GM12878 (cell line): Measurements from ENCODE around the gene ZSWIM3. TPM values are rescaled to one million over a fixed set of nuclear protein-coding genes. Genes with fewer than 3 reads are reported as not detected.

ENCODE experiments used
- BCL11A ChIP-seq: IDR thresholded peaks from 2 replicates; pipeline ENCODE4 v1.6.1; 2011; ENCODE audit warnings: low read depth, low read length
- CHD4 ChIP-seq: fragments of 200-600 bp; sonication (generic); IDR thresholded peaks from 2 replicates; pipeline ENCODE4 v1.6.1; 2016; ENCODE audit warnings: mild to moderate bottlenecking
- EED ChIP-seq: sonication (generic); IDR thresholded peaks from 2 replicates; pipeline ENCODE4 v1.6.1; 2016; ENCODE audit warnings: antibody characterized with exemption, low read depth
- HCFC1 ChIP-seq: fragments of 150-350 bp; IDR thresholded peaks from 2 replicates; pipeline ENCODE4 v1.6.1; 2014; ENCODE audit warnings: low read length
- POU2F2 ChIP-seq: IDR thresholded peaks from 3 replicates; pipeline ENCODE4 v1.6.1; 2011; ENCODE audit warnings: low read depth, mild to moderate bottlenecking, low read length, borderline replicate concordance
- SRF ChIP-seq, 2 experiments: IDR thresholded peaks; 2 replicates each; pipeline ENCODE4 v1.6.1; 2011; ENCODE audit warnings: low read depth in 2 of 2, low read length in 2 of 2, mild to moderate bottlenecking in 1 of 2, moderate library complexity in 1 of 2
- TBL1XR1 ChIP-seq: IDR thresholded peaks from 2 replicates; pipeline ENCODE4 v1.6.1; 2012; ENCODE audit warnings: low read depth, low read length, improper control_type of control experiment
- TCF3 ChIP-seq: IDR thresholded peaks from 2 replicates; pipeline ENCODE4 v1.6.1; 2012; ENCODE audit warnings: low read depth, mild to moderate bottlenecking, low read length, borderline replicate concordance; ENCODE audit not compliant: insufficient read depth
- TCF7 ChIP-seq: IDR thresholded peaks from 2 replicates; pipeline ENCODE4 v1.6.1; 2014; ENCODE audit warnings: antibody characterized with exemption, borderline replicate concordance
- ZBTB11 ChIP-seq: fragments of 450-650 bp; formaldehyde crosslinking; IDR thresholded peaks from 2 replicates; pipeline ENCODE4 v1.5.0; 2022; ENCODE audit warnings: mild to moderate bottlenecking, missing genetic modification characterization
- ZBTB40 ChIP-seq: fragments of 450-650 bp; IDR thresholded peaks from 2 replicates; pipeline ENCODE4 v1.6.1; 2016; ENCODE audit warnings: mild to moderate bottlenecking, moderate library complexity, borderline replicate concordance
- ZNF622 ChIP-seq: fragments of 450-650 bp; IDR thresholded peaks from 2 replicates; pipeline ENCODE4 v1.6.1; 2017; ENCODE audit warnings: mild to moderate bottlenecking, inconsistent platforms
- polyA plus RNA-seq, 11 experiments: library from polyadenylated mRNA; depleted of rRNA in 4 of 11; unstranded in 6 of 11; stranded (reverse) in 5 of 11; fragments of >200 nt; fragmentation: Nextera tagmentation in 4 of 11; fragmentation: Illumina TruSeq in 1 of 11; extraction: Ambion mirVana in 4 of 11; extraction: Trizol in 1 of 11; gene quantifications; 1 replicate in 1 of 11; 2 replicates in 10 of 11; pipeline versions ENCODE4 v1.2.1 to v1.2.3, GENCODE V29; 2011 to 2016; ENCODE audit warnings: inconsistent platforms in 2 of 11, missing spikeins in 2 of 11, low read depth in 1 of 11
- total RNA-seq, 4 experiments: library from RNA; depleted of rRNA in 3 of 4; stranded (reverse); fragments of >200 nt in 3 of 4; fragmentation: Illumina TruSeq in 1 of 4; extraction: Trizol in 1 of 4; gene quantifications; 2 replicates each; pipeline versions ENCODE4 v1.2.1 to v1.2.3, GENCODE V29; 2013 to 2021

Gene ZSWIM3
- total and polyA plus RNA-seq, 10 of the 15 experiments (the other 5 are each of a cell fraction or from before 2014, with no cell fraction given): 1.6 to 5.1 (median 4.2) TPM

GRCh38 chr20:45890985-45891983, 33.9 kb downstream of the ZSWIM3 start, which contains the start of the genes CTSA and NEURL2 (continued):
- TF ChIP-seq ZBTB11 (CRISPR knock-in tag) (no peak), TCF7 (peak; percentile 62; the same call in 1 of the 2 replicates), HCFC1 (peak; percentile 67), SRF (IDR thresholded peaks at IDR 0.05; ENCODE audit: low read depth in 2 of 2, low read length in 2 of 2) (peak; percentile 89 to 93), TCF3 (no peak), ZBTB40 (no peak; the same call in 1 of the 2 replicates), CHD4 (no peak), POU2F2 (peak; percentile 39; the same call in 1 of the 3 replicates), BCL11A (peak; percentile 61), TBL1XR1 (peak; percentile 78; the same call in 1 of the 2 replicates), ZNF622 (no peak), EED (0 out of 2 replicates have a peak, but pooled peaks have one; percentile 13)
- TF ChIP-seq, all 136 proteins: peak for 69
